H1 (cell line): ENCODE results near the gene BATF3. TPM values are rescaled to one million over a fixed set of nuclear protein-coding genes. Genes with fewer than 3 reads are reported as not detected.

Experiments used
- CTCF ChIA-PET: fragments of 300-600 bp; sonication (Branson Sonifier 250); formaldehyde crosslinking; loops from one replicate; lab custom pipeline; 2021; ENCODE audit not compliant: partially characterized antibody; lab: Charles Lee
- POLR2A ChIA-PET: fragments of 300-600 bp; sonication (Branson Sonifier 250); formaldehyde crosslinking; loops from one replicate; lab custom pipeline; 2021; ENCODE audit warnings: inconsistent platforms; ENCODE audit not compliant: partially characterized antibody; lab: Charles Lee
- DNase-seq, 2 experiments: peaks; one replicate each; pipeline versions ENCODE4 v3.0.0 to v3.0.0-alpha.2; 2010 to 2022; ENCODE audit warnings: low spot score in 2 of 2, low read depth in 1 of 2, mixed read lengths in 1 of 2
- FAIRE-seq: peaks from 2 replicates; lab custom pipeline; 2011; peaks lifted over from hg19 to GRCh38; lab: Jason Lieb, UNC
- H2AFZ ChIP-seq: 2 replicates; pipeline ENCODE4 v1.8.1; 2012; ENCODE audit warnings: low read length, inconsistent platforms
- H2AK5ac ChIP-seq: 2 replicates; pipeline ENCODE4 v1.6.1; 2013; ENCODE audit warnings: low read depth, low read length
- H2BK120ac ChIP-seq: replicated peaks from 2 replicates; pipeline ENCODE3; 2013; ENCODE audit warnings: low read depth, low read length, inconsistent platforms
- H2BK12ac ChIP-seq: 2 replicates; pipeline ENCODE4 v1.6.1; 2013; ENCODE audit warnings: low read depth, low read length
- H2BK15ac ChIP-seq: 2 replicates; pipeline ENCODE4 v1.6.1; 2013; ENCODE audit warnings: low read length
- H2BK20ac ChIP-seq: 2 replicates; pipeline ENCODE4 v1.6.1; 2013; ENCODE audit warnings: low read length
- H2BK5ac ChIP-seq: 2 replicates; pipeline ENCODE4 v1.6.1; 2013; ENCODE audit warnings: low read depth, low read length
- H3K14ac ChIP-seq: 2 replicates; pipeline ENCODE4 v1.6.1; 2013; ENCODE audit warnings: inconsistent platforms; ENCODE audit not compliant: insufficient read length
- H3K18ac ChIP-seq: 2 replicates; pipeline ENCODE4 v1.6.1; 2013; ENCODE audit warnings: low read length; ENCODE audit errors: extremely low read depth
- H3K23ac ChIP-seq: 2 replicates; pipeline ENCODE4 v1.6.1; 2013; ENCODE audit warnings: inconsistent platforms; ENCODE audit not compliant: insufficient read length
- H3K23me2 ChIP-seq: 2 replicates; pipeline ENCODE4 v1.6.1; 2013; ENCODE audit warnings: low read depth, low read length
- H3K27ac ChIP-seq: 2 replicates; pipeline ENCODE4 v1.6.1; 2011; ENCODE audit warnings: low read depth, low read length, inconsistent platforms
- H3K27me3 ChIP-seq, 4 experiments: replicated peaks in 1 of 4; 1 replicate in 1 of 4; 2 replicates in 3 of 4; pipeline versions ENCODE4 v1.6.1 to v1.8.1; 2011 to 2013; ENCODE audit warnings: low read length in 3 of 4, mild to moderate bottlenecking in 3 of 4, inconsistent platforms in 2 of 4, mixed read lengths in 2 of 4, moderate library complexity in 1 of 4; ENCODE audit not compliant: control insufficient read depth in 3 of 4, insufficient read depth in 3 of 4; ENCODE audit errors: extremely low read depth in 1 of 4
- H3K36me3 ChIP-seq, 4 experiments: 2 replicates each; pipeline versions ENCODE4 v1.6.1 to v1.8.1; 2011 to 2013; ENCODE audit warnings: mild to moderate bottlenecking in 4 of 4, low read length in 3 of 4, moderate library complexity in 2 of 4, control low read depth in 1 of 4, inconsistent platforms in 1 of 4; ENCODE audit not compliant: insufficient read depth in 4 of 4, control insufficient read depth in 2 of 4
- H3K4ac ChIP-seq: replicated peaks from 2 replicates; pipeline ENCODE3; 2013; ENCODE audit warnings: low read length, low read depth, mixed read lengths, inconsistent platforms; ENCODE audit not compliant: insufficient read length
- H3K4me1 ChIP-seq, 4 experiments: replicated peaks in 1 of 4; 1 replicate in 1 of 4; 2 replicates in 3 of 4; pipeline versions ENCODE4 v1.6.1 to v1.8.1; 2011 to 2013; ENCODE audit warnings: low read length in 3 of 4, inconsistent platforms in 2 of 4, mixed read lengths in 1 of 4; ENCODE audit not compliant: insufficient read depth in 4 of 4, control insufficient read depth in 3 of 4
- H3K4me2 ChIP-seq, 2 experiments: 2 replicates each; pipeline versions ENCODE4 v1.6.1 to v1.8.1; 2011 to 2013; ENCODE audit warnings: low read depth in 2 of 2, low read length in 2 of 2, control low read depth in 1 of 2, inconsistent platforms in 1 of 2, mild to moderate bottlenecking in 1 of 2; ENCODE audit not compliant: insufficient read depth in 1 of 2
- H3K4me3 ChIP-seq, 4 experiments: fragments of 200-600, 300-600 bp in 1 of 4; sonication (generic), shearing (Covaris generic), sonication (Bioruptor Twin) in 1 of 4; 2 replicates each; pipeline versions ENCODE4 v1.5.1 to v1.8.1; 2011 to 2016; ENCODE audit warnings: low read length in 4 of 4, low read depth in 3 of 4, control low read depth in 2 of 4, inconsistent platforms in 2 of 4, mild to moderate bottlenecking in 2 of 4, mixed read lengths in 1 of 4, moderate library complexity in 1 of 4; ENCODE audit not compliant: insufficient read depth in 2 of 4; ENCODE audit errors: extremely low read depth in 1 of 4
- H3K56ac ChIP-seq: replicated peaks from 2 replicates; pipeline ENCODE3; 2013; ENCODE audit warnings: low read depth, mild to moderate bottlenecking, mixed read lengths, low read length, inconsistent platforms; ENCODE audit not compliant: insufficient read length
- H3K79me1 ChIP-seq: 2 replicates; pipeline ENCODE4 v1.6.1; 2013; ENCODE audit warnings: low read depth, low read length, control low read depth
- H3K79me2 ChIP-seq, 2 experiments: 2 replicates each; pipeline versions ENCODE4 v1.6.1 to v1.8.1; 2012 to 2013; ENCODE audit warnings: low read length in 2 of 2, mild to moderate bottlenecking in 2 of 2, inconsistent platforms in 1 of 2; ENCODE audit not compliant: insufficient read depth in 2 of 2, control insufficient read depth in 1 of 2
- H3K9ac ChIP-seq, 4 experiments: replicated peaks in 1 of 4; 1 replicate in 1 of 4; 2 replicates in 3 of 4; pipeline versions ENCODE4 v1.6.1 to v1.8.1; 2011 to 2013; ENCODE audit warnings: low read depth in 3 of 4, low read length in 3 of 4, control low read depth in 2 of 4, mild to moderate bottlenecking in 2 of 4, moderate library complexity in 2 of 4, inconsistent platforms in 1 of 4; ENCODE audit errors: extremely low read depth in 1 of 4
- H3K9me3 ChIP-seq, 2 experiments: 2 replicates each; pipeline versions ENCODE4 v1.6.1 to v1.8.1; 2012 to 2013; ENCODE audit warnings: mild to moderate bottlenecking in 2 of 2, moderate library complexity in 2 of 2, control low read depth in 1 of 2, inconsistent platforms in 1 of 2, low read depth in 1 of 2, low read length in 1 of 2, mixed read lengths in 1 of 2; ENCODE audit not compliant: insufficient read depth in 2 of 2
- H4K20me1 ChIP-seq, 2 experiments: replicated peaks in 1 of 2; 2 replicates each; pipeline versions ENCODE3 to v1.8.1; 2011 to 2013; ENCODE audit warnings: inconsistent platforms in 2 of 2, low read length in 2 of 2, mild to moderate bottlenecking in 1 of 2; ENCODE audit not compliant: insufficient read depth in 2 of 2, control insufficient read depth in 1 of 2
- H4K5ac ChIP-seq: 2 replicates; pipeline ENCODE4 v1.6.1; 2013; ENCODE audit warnings: low read length, low read depth, mixed read lengths, inconsistent platforms; ENCODE audit not compliant: insufficient read length
- H4K8ac ChIP-seq: 2 replicates; pipeline ENCODE4 v1.8.0; 2013; ENCODE audit warnings: mild to moderate bottlenecking, moderate library complexity, low read length, inconsistent platforms; ENCODE audit not compliant: insufficient read depth; ENCODE audit errors: extremely low read depth
- H4K91ac ChIP-seq: replicated peaks from 2 replicates; pipeline ENCODE3; 2013; ENCODE audit warnings: low read length, mixed read lengths, inconsistent platforms; ENCODE audit not compliant: insufficient read length
- EP300 ChIP-seq, 2 experiments: IDR thresholded peaks; 1 replicate in 1 of 2; 2 replicates in 1 of 2; pipeline ENCODE4 v1.6.1; 2011 to 2012; ENCODE audit warnings: low read depth in 2 of 2, low read length in 2 of 2, mild to moderate bottlenecking in 2 of 2, borderline replicate concordance in 1 of 2, inconsistent platforms in 1 of 2, moderate library complexity in 1 of 2
- EZH2 ChIP-seq: fragments of 200-600 bp; sonication (generic); IDR thresholded peaks from 2 replicates; pipeline ENCODE4 v1.7.1; 2012; ENCODE audit warnings: low read depth, mild to moderate bottlenecking, moderate library complexity, low read length, inconsistent platforms; ENCODE audit not compliant: severe bottlenecking
- GTF2F1 ChIP-seq: IDR thresholded peaks from 2 replicates; pipeline ENCODE4 v1.6.1; 2012; ENCODE audit warnings: low read depth, low read length, improper control_type of control experiment, borderline replicate concordance
- JUND ChIP-seq: IDR thresholded peaks from 2 replicates; pipeline ENCODE4 v1.6.1; 2011; ENCODE audit warnings: mild to moderate bottlenecking, improper control_type of control experiment, low read length
- KDM1A ChIP-seq: fragments of 200-600, 300-600 bp; sonication (generic); IDR thresholded peaks from 2 replicates; pipeline ENCODE4 v1.7.1; 2016; ENCODE audit warnings: mild to moderate bottlenecking, low read length, borderline replicate concordance
- KDM4A ChIP-seq: IDR thresholded peaks from one replicate; pipeline ENCODE4 v1.7.1; 2012; ENCODE audit warnings: low read depth, mild to moderate bottlenecking, moderate library complexity, low read length, inconsistent platforms; ENCODE audit not compliant: severe bottlenecking
- KDM5A ChIP-seq: fragments of 200-600 bp; IDR thresholded peaks from 2 replicates; pipeline ENCODE4 v1.7.1; 2012; ENCODE audit warnings: mild to moderate bottlenecking, low read length, inconsistent platforms, mixed read lengths
- POLR2A ChIP-seq, 2 experiments: IDR thresholded peaks; 1 replicate in 1 of 2; 2 replicates in 1 of 2; pipeline ENCODE4 v1.6.1; 2011; ENCODE audit warnings: low read depth in 2 of 2, low read length in 2 of 2, mild to moderate bottlenecking in 2 of 2; ENCODE audit errors: control extremely low read depth in 1 of 2
- RNF2 ChIP-seq: fragments of 200-900, 300-1000 bp; sonication (generic); IDR thresholded peaks from 2 replicates; pipeline ENCODE4 v1.7.1; 2016; ENCODE audit warnings: borderline replicate concordance, low read depth, mild to moderate bottlenecking, antibody characterized with exemption, low read length; ENCODE audit not compliant: poor library complexity, severe bottlenecking; ENCODE audit errors: missing control alignments
- WGBS, 2 experiments: shearing (Covaris generic) in 1 of 2; methylation state at CpG; one replicate each; pipeline versions ENCODE4 v1.1.6 to v1.1.7; 2013 to 2015; ENCODE audit warnings: low lambda C conversion rate in 2 of 2, mixed read lengths in 2 of 2, inconsistent platforms in 1 of 2, low coverage in 1 of 2, missing lambda C conversion rate in 1 of 2; ENCODE audit not compliant: insufficient replicate concordance in 2 of 2, insufficient coverage in 1 of 2, insufficient read length in 1 of 2; ENCODE audit errors: extremely low coverage in 1 of 2, missing lambda C conversion rate in 1 of 2; 5-methylcytosine and 5-hydroxymethylcytosine counted together
- polyA plus RNA-seq, 7 experiments: library from polyadenylated mRNA; depleted of rRNA in 3 of 7; stranded (reverse) in 5 of 7; unstranded in 2 of 7; fragments of >200 nt in 5 of 7; fragments of 200-250 nt in 2 of 7; gene quantifications; 1 replicate in 5 of 7; 2 replicates in 1 of 7; 4 replicates in 1 of 7; pipeline versions ENCODE4 v1.2.1 to v1.2.3, GENCODE V29; 2011 to 2013; ENCODE audit warnings: missing spikeins in 2 of 7, mixed read lengths in 2 of 7
- total RNA-seq: library from RNA; stranded (reverse); fragmentation: NEBNext Ultra II Directional; extraction: Animal tissue kit (Norgen Biotek cat#: 25700); gene quantifications from 2 replicates; pipeline ENCODE4 v1.2.1, GENCODE V29; 2021

Gene BATF3
- total and polyA plus RNA-seq, 2 of the 8 experiments (the other 6 are each of a cell fraction or from before 2014, with no cell fraction given) = 6.3 TPM

DNA sequence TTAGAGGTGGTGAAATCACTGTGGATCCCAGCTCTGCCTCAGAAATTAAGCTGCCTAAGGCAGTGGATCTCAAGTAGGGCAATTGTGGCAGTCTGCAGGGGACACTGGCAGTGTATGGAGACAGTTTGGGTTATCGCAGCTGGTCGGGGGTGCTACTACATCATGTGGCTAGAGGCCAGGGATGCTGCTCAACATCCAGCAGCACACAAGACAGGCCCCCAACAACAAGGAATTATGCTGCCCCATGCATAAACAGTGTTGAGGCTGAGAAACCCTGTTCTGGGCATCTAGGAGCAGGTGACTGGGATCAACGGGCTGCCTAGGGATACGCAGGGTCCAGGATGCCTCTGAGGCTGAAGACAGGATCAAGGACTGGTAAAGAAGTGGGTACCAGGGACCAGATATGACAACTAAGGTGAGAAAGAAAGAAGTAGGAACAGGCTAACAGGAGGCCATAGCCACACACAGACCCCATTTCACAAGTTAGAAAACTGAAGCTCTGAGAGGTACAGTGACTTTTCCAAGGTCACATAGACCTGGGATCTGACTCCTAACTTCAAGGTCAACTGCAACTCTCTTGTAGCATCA, 8.7 kb downstream of the BATF3 start:
- no peak overlapping the region for H4K8ac ChIP-seq
- H2BK5ac ChIP-seq = no peak overlapping the region
- H3K4ac ChIP-seq = no peak overlapping the region
- no peaks in the 10 kb centered on the region; a peak in 1 of 7 replicates for H3K27me3 ChIP-seq
- H2BK20ac ChIP-seq = no peak overlapping the region
- ChIA-PET POLR2A (interaction anchor here (0.8 to 1.6 kb wide), 4 partner anchors 81 to 225 kb away, joined by 3 to 6 read pairs (median 3); partner anchors contain the start of gene ATF3), CTCF (interaction anchor here (0.7 to 1.7 kb wide), 10 partner anchors 11 to 264 kb away, joined by 3 to 9 read pairs (median 4); no protein-coding TSS in a partner anchor)
- no peak overlapping the region for H3K23ac ChIP-seq
- H2BK120ac ChIP-seq = no peak overlapping the region
- no peak overlapping the region for H3K4me3 ChIP-seq
- WGBS, 2 experiments = 84% methylated on average over 4 of the region's 4 CpGs; no CpG with 5 or more reads in 1 of the 2 experiments
- no peak overlapping the region for H3K14ac ChIP-seq
- no peak overlapping the region for H3K56ac ChIP-seq
- H3K4me2 ChIP-seq = no peak overlapping the region
- no peak for TF ChIP-seq EP300 (IDR thresholded peaks at IDR 0.05; ENCODE audit: borderline replicate concordance in 1 of 2, low read depth in 2 of 2, low read length in 2 of 2)
- TF ChIP-seq JUND = no peak
- no peak for TF ChIP-seq POLR2A (IDR thresholded peaks at IDR 0.05; ENCODE audit: control extremely low read depth in 1 of 2, low read depth in 2 of 2, low read length in 2 of 2)
- TF ChIP-seq KDM4A = no peak
- no peak for TF ChIP-seq KDM1A
- TF ChIP-seq RNF2 = no peak
- TF ChIP-seq GTF2F1 = no peak
- no peak for TF ChIP-seq KDM5A
- TF ChIP-seq EZH2 = no peak
- no peaks in the 10 kb centered on the region for H3K36me3 ChIP-seq
- H2BK12ac ChIP-seq = no peak overlapping the region
- H2BK15ac ChIP-seq = no peak overlapping the region
- H3K9me3 ChIP-seq = no peaks in the 10 kb centered on the region
- no peaks in the 10 kb centered on the region for H3K79me2 ChIP-seq
- H4K91ac ChIP-seq = no peak overlapping the region
- FAIRE-seq (no peak), DNase-seq (no peak)
- H3K27ac ChIP-seq = no peak overlapping the region
- no peak overlapping the region for H3K18ac ChIP-seq
- H4K5ac ChIP-seq = no peak overlapping the region
- H3K23me2 ChIP-seq = peaks cover 5% of the 10 kb centered on the region; the same call in 1 of the 2 replicates
- no peaks in the 10 kb centered on the region for H3K79me1 ChIP-seq
- H2AK5ac ChIP-seq = no peak overlapping the region
- no peak overlapping the region for H2AFZ ChIP-seq
- peaks cover 0 to 4% of the 10 kb centered on the region in 2 experiments for H4K20me1 ChIP-seq
- H3K9ac ChIP-seq = no peak overlapping the region
- peaks cover 0 to 9% (median 1%) of the 10 kb centered on the region in 4 experiments; a peak in 4 of 7 replicates for H3K4me1 ChIP-seq
